ENCODE data around the gene KNCN. TPM values are rescaled to one million over a fixed set of nuclear protein-coding genes. Genes with fewer than 3 reads are reported as not detected.

The KNCN gene
- total RNA-seq, 1 donor from 2014 or later, result not detected

DNA sequence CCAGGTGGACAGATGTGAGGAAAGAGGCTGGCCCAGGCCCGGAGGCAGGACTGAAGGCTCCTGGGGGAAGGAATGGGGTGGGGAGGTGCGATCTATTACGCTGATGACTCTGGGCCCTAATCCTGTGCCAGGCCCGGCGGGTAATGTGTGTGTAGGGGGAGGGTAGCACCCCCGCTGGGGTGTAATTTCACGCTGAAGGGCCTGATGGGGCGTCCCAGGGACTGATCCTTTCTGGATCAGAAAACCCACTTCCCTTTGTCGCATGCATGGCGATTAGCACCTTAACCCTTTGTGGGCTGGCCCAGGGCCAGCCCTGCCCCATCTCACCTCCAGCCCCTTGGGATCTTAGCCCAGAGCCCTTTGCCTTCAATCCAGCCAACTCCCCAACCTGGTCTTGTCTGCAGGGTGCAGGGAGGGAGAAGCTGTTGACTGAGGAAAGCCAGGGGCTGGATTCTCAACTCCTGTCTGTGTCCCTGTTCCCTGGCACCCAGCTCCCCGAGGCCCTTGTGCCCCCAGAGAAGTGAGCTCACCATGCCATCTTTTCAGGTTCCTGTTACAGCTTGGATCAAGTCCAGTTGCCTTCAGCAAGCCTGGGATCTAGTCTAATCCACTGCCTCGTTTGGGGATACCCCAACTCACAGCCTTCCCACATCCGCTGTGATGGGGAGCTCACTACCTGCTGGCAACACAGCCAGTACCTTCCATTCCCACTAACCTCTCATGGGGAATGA lies 26.0 kb downstream of the KNCN start:
- DNase-seq (ENCODE audit: low read depth), result no peak

- no peak for DNase-seq (ENCODE audit: low read depth)
These were observed 26.6 kb downstream of the KNCN start for GRCh38 chr1:46524843-46525242.

- DNase-seq (ENCODE audit: low read depth), result no peak
These were observed 27.7 kb downstream of the KNCN start for GRCh38 chr1:46523496-46524353.

DNA sequence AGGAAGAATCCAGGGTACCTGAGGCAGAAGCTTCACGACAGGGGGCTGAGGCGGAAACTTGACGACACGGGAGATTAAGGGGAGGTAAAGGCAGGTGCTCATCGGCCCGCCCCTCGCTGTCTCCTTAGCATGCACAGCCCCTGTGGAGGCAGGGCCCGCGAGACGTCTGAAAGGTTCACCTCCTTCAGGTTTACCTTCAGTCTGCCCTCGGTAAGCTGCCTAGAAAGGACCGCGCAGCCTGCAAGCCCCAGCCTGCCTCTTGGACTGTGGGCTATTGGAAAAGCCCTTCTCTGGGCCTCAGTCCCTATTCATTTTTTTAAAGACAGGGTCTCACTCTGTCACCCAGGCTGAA lies 28.5 kb downstream of the KNCN start:
- DNase-seq (ENCODE audit: low read depth), result no peak

GRCh38 chr1:46522184-46522968 lies 29.1 kb downstream of the KNCN start:
- peak; percentile 87 for DNase-seq (ENCODE audit: low read depth)

DNA sequence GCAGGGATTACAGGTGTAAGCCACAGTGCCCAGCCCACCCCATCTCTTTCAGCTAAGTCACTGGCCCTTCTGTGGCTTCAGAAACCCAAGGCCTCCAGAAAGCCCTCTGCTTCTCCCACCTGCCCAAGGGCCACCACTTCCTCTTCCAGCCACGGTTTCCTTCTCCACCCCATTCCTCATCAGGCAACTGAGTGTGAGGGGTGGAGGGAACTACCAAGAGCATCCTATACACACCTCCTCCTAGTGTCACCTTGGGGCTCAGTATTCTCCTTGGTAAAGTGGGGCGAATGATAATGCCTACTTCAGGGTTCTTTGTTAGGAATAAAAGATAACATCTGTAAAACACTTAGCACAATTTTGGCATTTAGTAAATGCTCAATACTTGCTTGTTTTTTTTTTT lies 30.0 kb downstream of the KNCN start:
- DNase-seq (ENCODE audit: low read depth), result no peak

DNA sequence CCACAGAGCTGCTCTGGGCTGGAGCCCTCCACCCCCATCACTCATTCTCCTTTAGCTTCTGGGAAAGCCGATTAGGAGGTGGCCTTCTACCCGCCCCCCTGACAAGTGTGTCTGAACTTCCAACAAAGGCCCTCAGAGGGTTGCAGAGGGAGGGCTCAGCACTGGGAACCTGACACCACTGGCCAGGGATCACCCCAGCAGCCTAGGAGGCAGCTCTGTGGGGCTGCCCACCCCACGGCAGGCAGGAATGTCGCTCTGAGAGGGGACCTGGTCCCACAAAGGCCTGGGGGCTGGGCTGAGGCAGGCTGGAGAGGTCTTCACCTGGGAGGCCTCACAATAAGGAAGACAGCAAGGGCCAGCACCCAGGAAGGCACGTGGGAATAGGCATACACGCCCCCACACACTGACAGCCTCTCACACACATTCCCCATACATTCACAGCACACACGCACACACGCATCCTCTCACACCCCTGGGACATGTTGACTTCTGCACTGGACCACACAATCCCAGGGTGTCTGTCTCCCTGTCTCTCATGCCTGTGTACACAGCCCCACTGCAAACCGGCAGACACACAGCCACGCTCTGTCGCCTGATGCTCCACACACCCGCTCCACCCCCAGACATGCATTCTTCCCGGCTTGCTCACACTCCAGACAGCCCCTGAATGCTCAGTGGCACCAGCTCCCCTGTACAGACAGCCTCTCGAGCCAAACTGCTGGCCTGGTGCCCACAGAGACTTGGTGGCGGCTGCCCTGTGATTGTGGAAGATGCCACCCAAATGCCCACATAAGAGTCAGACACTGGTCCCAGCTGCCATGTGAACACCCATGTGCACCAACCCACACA lies 31.2 kb downstream of the KNCN start:
- peak; percentile 80 for DNase-seq (ENCODE audit: low read depth)

DNA sequence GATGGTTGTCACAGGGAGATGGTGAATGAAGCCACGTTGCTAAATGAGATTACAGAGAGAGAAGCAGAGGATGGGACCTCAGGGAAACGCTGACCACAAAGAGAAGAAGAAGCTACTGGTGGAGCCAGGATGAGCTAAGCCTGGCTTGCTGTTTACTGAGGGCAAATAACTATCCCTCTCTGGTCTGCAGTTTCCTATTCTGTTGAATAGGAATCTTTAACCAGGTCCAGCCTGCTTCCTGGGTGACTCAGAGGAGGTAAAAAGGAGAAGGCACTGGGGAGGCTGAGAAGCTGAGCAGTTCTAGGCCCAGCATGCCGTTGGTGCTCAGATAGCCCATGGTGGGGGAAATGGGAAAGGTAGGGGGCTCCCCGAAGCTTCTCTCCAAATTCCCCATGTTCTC lies 32.2 kb downstream of the KNCN start:
- DNase-seq (ENCODE audit: low read depth), result peak; percentile 35

DNA sequence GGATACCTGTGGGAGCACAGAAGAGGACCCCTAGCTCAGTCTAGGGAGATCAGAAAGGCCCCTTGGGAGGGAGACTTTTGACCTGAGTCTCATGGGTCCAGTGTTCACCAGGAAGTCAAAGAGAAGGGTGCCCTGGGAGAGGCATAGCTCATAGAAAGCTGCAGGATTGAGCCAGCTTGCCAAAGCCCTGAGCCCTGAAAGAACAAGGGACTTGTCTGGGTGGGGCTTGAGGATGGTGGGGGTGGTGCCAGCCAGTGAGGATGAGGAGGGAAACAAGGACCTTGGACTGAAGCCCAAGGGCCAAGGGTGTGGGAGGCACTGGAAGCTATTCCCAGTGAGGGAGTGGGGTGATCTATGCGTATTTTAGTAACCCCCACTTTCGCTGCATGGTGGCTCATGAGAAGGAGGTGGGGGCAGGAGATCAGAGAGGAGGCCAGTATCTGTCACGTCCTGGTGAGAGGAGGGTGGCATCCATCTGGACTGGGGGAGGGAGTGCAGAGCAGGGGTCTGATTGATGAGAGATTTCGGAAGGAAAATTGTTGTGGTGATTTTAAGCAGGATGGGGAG lies 33.4 kb downstream of the KNCN start:
- DNase-seq (ENCODE audit: low read depth), result no peak

- no peak for DNase-seq (ENCODE audit: low read depth)
These were observed 34.3 kb downstream of the KNCN start for GRCh38 chr1:46517010-46517600.

GRCh38 chr1:46516200-46516950 lies 35.1 kb downstream of the KNCN start:
- no peak for DNase-seq (ENCODE audit: low read depth)

DNA sequence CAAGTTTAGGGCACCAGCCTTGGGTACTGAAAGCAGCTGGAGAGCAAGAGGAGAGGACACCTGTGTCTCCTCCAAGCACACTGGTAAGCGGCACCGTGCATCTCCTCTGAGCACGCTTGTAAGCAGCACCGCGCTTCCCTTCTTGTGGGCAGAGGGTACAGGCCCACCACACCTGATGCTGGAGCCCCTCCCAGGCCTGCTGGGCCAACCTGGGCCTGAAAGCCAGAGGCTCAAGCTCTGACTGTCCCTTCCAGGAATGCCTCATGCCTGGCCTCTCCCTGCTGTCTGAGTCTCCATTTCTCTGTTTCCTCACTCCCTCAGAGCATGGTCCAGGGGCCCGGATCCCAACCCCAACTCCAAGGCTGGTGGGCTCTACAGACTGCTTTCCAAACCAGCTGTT lies 35.9 kb downstream of the KNCN start:
- DNase-seq (ENCODE audit: low read depth), result no peak

DNA sequence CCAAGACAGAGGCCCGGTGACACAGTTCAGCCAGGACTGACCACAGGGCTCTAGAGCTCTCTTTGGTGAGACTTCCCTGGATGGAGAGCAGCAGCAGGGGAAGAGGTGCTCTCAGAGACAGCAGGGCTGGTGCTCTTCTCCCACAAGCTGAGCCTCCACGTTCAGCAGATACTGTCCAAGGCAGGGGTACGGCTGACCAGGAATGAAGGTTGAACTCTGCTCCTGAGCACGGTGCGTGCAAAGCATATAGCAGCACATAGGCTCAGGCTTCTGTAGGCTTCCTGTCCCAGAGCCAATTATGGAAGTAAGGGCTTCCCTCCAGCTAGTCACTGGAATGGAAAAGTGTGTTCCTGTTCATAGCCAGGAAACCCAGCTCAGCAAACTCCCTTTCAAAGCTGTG lies 37.9 kb downstream of the KNCN start:
- no peak for DNase-seq (ENCODE audit: low read depth)

- no peak for DNase-seq (ENCODE audit: low read depth)
These were observed 38.7 kb downstream of the KNCN start for GRCh38 chr1:46512792-46513190.

DNA sequence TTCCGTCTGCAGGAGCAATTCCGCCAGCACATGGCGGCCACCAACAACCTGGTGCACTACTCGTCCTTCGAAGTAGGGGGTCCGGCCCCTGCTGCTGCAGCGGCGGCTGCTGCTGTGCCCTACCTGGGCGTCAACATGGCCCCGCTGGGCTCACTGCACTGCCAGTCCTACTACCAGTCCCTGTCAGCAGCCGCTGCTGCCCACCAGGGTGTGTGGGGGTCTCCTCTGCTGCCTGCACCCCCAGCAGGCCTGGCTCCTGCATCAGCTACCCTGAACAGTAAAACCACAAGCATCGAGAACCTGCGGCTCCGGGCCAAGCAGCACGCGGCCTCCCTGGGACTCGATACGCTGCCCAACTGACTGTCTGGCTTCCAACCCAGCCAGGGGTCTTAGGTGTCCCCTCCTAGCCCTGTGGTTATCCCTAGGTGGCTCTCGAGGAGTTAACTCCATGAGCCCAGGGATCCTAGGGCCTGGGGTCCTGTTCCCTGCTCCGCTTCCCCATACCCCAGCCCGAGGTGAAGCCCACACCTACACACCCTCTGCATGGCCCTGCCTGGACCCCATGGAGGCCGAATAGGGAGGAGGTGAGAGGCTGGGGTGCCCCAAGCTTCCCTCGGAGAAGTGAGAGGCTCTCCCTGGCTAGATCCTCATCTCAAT lies 39.2 kb downstream of the KNCN start:
- no peak for DNase-seq (ENCODE audit: low read depth)

DNA sequence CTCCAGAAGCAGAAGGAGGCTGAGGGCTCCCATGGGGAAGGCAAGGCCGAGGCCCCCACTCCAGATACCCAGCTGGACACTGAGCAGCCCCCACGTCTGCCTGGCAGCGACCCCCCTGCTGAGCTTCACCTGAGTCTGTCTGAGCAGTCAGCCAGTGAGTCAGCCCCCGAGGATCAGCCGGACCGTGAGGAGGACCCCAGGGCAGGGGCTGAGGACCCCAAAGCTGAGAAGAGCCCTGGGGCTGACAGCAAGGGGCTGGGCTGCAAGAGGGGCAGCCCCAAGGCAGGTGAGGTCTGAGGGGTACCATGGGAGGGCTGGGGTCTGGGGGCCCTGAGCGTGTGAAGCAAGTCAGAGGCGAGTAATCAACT lies 40.5 kb downstream of the KNCN start:
- DNase-seq (ENCODE audit: low read depth), result no peak

- DNase-seq (ENCODE audit: low read depth), result no peak
These were observed 41.0 kb downstream of the KNCN start for GRCh38 chr1:46510341-46510997.

GRCh38 chr1:46508757-46509156 lies 42.7 kb downstream of the KNCN start:
- no peak for DNase-seq (ENCODE audit: low read depth)
